ENCODE data around the gene ITGB4. TPM values are rescaled to one million over a fixed set of nuclear protein-coding genes. Genes with fewer than 3 reads are reported as not detected.

ITGB4 gene
- total RNA-seq, 1 experiment from 2014 or later, result 0.28 TPM

- no peak overlapping the region for H3K4me3 ChIP-seq (ENCODE audit: insufficient read depth, low read depth, low read length)
- H3K27me3 ChIP-seq (ENCODE audit: control insufficient read depth, insufficient read depth, low read length), result no peaks in the 10 kb centered on the region
- H3K36me3 ChIP-seq (replicated peaks; ENCODE audit: control insufficient read depth, insufficient read depth, low read length), result peaks cover 4% of the 10 kb centered on the region
- no peak for DNase-seq
Observed at GRCh38 chr17:75691801-75692626, 29.2 kb upstream of the ITGB4 start.

- no peak for DNase-seq
- Histone ChIP-seq H3K27me3 (ENCODE audit: control insufficient read depth, insufficient read depth, low read length) (no peaks in the 10 kb centered on the region), H3K36me3 (replicated peaks; ENCODE audit: control insufficient read depth, insufficient read depth, low read length) (peaks cover 7% of the 10 kb centered on the region), H3K4me3 (ENCODE audit: insufficient read depth, low read depth, low read length) (no peak overlapping the region)
Observed at GRCh38 chr17:75692976-75693375, 28.3 kb upstream of the ITGB4 start.

GRCh38 chr17:75693500-75694481, 27.5 kb upstream of the ITGB4 start:
- no peak overlapping the region for H3K4me3 ChIP-seq (ENCODE audit: insufficient read depth, low read depth, low read length)
- H3K36me3 ChIP-seq (replicated peaks; ENCODE audit: control insufficient read depth, insufficient read depth, low read length), result peaks cover 7% of the 10 kb centered on the region
- H3K27me3 ChIP-seq (ENCODE audit: control insufficient read depth, insufficient read depth, low read length), result no peaks in the 10 kb centered on the region
- peak; percentile 88 for DNase-seq

DNA sequence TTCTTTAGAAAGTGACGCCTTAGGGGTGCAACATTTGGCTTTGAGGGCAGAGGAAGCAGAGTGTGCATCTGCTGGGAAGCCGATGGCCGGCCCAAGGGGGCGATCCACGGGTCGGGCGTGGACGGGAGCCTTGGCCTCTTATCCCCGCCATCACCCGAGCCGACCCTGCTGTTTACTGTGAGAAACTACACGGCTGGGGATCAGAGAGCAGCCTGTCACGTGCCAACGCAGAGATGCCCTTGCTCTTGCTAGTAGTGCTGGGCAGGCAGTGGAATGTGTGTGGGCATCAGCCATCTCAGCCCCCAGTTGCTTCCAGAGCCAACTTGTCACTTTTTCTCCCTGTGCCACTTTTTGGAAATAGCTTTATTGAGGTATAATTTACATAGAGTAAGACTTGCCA, 26.7 kb upstream of the ITGB4 start:
- Histone ChIP-seq H3K36me3 (replicated peaks; ENCODE audit: control insufficient read depth, insufficient read depth, low read length) (peaks cover 7% of the 10 kb centered on the region), H3K27me3 (ENCODE audit: control insufficient read depth, insufficient read depth, low read length) (no peaks in the 10 kb centered on the region), H3K4me3 (ENCODE audit: insufficient read depth, low read depth, low read length) (no peak overlapping the region)
- DNase-seq, result peak; percentile 78

DNA sequence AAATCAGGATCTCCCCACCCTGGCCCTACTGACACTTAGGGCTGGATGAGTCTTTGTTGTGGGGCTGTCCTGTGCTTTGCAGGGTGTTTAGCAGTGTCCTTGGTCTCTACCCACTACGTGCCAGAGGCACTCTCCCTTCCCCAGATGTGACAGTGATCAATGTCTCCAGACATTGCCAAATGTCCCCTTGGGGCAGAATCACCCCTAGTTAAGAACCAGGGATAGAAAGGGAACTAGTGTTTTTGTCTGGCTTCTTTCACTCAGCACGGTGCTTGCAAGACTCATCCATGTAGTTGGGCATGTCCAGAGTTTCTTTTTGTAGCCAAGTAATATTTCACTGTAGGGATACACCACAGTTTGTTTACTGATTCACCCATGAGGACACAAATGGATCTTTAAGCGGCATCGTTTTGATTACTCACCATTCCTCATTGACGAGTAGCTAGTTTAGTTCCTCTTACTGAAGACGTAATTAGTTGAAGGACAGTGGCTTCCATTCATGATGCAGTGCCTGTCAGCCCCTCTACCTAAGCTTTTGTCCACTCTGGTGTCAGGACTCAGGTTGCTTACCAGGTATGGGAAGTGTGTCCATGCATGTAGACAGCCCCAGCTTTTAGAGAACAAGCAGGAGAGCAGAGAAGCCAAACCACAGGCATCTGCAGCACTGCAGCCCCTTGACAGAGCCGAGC, 26.0 kb upstream of the ITGB4 start:
- DNase-seq, result no peak
- Histone ChIP-seq H3K27me3 (ENCODE audit: control insufficient read depth, insufficient read depth, low read length) (no peaks in the 10 kb centered on the region), H3K4me3 (ENCODE audit: insufficient read depth, low read depth, low read length) (no peak overlapping the region), H3K36me3 (replicated peaks; ENCODE audit: control insufficient read depth, insufficient read depth, low read length) (peaks cover 11% of the 10 kb centered on the region)

- Histone ChIP-seq H3K36me3 (replicated peaks; ENCODE audit: control insufficient read depth, insufficient read depth, low read length) (peaks cover 16% of the 10 kb centered on the region), H3K4me3 (ENCODE audit: insufficient read depth, low read depth, low read length) (no peak overlapping the region), H3K27me3 (ENCODE audit: control insufficient read depth, insufficient read depth, low read length) (no peaks in the 10 kb centered on the region)
- no peak for DNase-seq
Observed at GRCh38 chr17:75695830-75696271, 25.4 kb upstream of the ITGB4 start.

DNA sequence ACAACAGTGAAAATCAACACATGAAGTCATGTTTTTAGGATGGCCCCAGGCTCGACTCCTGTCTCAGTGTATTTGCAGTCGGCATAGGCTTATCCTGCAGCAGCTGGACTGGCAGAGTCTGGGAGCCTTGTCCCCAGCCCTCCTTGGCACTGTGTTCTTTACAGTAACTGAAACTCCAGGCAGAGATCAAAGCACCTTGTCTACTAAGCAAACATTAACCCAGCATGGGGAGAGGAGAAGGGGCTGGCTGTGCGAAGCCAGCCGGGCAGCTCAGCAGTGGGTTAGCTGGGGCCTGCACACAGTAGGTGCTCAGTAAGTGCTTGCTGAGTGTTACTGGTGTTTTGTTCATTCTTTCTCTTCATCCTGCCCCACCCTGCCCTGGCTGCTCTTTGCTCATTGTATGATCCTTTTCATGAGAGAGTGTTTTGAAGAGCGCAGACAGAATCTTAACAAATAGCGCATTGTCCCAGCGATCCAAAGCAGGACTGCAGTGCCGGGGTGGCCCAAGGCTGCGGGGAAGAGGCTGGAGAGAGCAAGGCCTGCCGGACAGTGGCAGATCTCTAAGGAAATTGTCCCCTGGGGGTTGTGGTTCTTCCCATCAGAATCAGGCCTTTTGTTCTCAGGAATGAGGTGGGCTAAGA, 23.5 kb upstream of the ITGB4 start:
- H3K36me3 ChIP-seq (replicated peaks; ENCODE audit: control insufficient read depth, insufficient read depth, low read length), result peaks cover 25% of the 10 kb centered on the region
- no peaks in the 10 kb centered on the region for H3K27me3 ChIP-seq (ENCODE audit: control insufficient read depth, insufficient read depth, low read length)
- no peak for DNase-seq
- no peak overlapping the region for H3K4me3 ChIP-seq (ENCODE audit: insufficient read depth, low read depth, low read length)

- Histone ChIP-seq H3K4me3 (ENCODE audit: insufficient read depth, low read depth, low read length) (no peak overlapping the region), H3K27me3 (ENCODE audit: control insufficient read depth, insufficient read depth, low read length) (no peaks in the 10 kb centered on the region), H3K36me3 (replicated peaks; ENCODE audit: control insufficient read depth, insufficient read depth, low read length) (peaks cover 29% of the 10 kb centered on the region)
- no peak for DNase-seq
Observed at GRCh38 chr17:75698659-75699058, 22.6 kb upstream of the ITGB4 start.

DNA sequence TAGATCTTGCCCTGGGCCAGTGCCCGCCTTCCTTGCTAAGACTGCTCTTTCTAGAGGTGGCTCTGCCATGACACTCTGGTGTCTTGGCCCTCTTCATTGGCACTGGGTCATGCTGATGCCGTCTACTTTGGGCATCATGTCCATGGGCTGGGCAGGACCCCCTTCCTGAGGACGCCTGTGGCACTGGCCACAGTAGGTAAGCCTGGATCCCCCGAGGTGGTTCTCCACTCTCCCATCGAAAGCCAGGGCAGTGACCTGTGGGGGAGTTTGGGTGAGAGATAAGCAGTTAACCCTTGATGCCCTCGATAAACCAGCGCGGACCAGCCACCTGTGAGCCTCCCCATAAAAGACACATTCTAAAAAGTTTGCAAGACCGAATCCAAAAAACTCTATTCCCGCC, 20.0 kb upstream of the ITGB4 start:
- Histone ChIP-seq H3K4me3 (ENCODE audit: insufficient read depth, low read depth, low read length) (no peak overlapping the region), H3K27me3 (ENCODE audit: control insufficient read depth, insufficient read depth, low read length) (no peaks in the 10 kb centered on the region), H3K36me3 (replicated peaks; ENCODE audit: control insufficient read depth, insufficient read depth, low read length) (peaks cover 36% of the 10 kb centered on the region)
- DNase-seq, result no peak

DNA sequence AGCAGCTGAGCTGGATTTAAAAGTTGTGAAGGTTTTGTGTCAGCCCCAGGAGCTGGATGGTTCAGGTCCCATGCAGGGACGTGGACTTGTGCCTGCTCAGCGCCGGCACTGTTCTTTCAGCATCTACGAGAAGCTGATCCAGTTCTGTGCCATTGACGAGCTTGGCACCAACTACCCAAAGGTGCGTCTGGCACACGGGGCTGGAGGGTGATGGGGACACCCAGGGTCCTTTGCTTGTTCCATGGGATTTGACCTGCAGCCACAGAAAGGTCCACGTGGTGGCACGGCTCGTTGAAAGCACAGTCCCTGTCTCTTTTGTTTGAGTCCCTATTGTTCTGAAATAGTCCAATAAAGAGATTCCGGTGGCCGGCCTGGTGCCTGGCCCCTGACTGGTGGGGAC, 18.1 kb upstream of the ITGB4 start:
- Histone ChIP-seq H3K4me3 (ENCODE audit: insufficient read depth, low read depth, low read length) (no peak overlapping the region), H3K27me3 (ENCODE audit: control insufficient read depth, insufficient read depth, low read length) (no peaks in the 10 kb centered on the region), H3K36me3 (replicated peaks; ENCODE audit: control insufficient read depth, insufficient read depth, low read length) (peaks cover 40% of the 10 kb centered on the region)
- no peak for DNase-seq

DNA sequence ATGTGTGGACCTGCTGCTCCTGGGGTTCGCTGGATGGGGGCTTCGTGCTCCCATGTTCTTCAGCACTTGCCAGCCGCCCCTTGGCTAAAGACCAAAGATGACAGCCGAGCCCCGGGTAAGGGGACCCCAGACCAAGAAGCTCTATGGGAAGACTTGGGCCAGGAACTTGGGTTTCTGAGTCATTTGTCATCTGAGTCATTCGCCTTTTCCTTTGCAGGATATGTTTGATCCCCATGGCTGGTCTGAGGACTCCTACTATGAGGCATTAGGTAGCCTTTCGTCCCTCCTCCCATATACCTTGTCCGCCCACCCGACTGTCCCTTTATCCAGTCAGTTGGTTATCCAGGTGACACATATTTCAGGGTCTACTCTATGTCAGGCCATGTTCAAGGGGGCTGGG, 17.7 kb upstream of the ITGB4 start:
- no peak for DNase-seq
- H3K4me3 ChIP-seq (ENCODE audit: insufficient read depth, low read depth, low read length), result no peak overlapping the region
- H3K36me3 ChIP-seq (replicated peaks; ENCODE audit: control insufficient read depth, insufficient read depth, low read length), result peaks cover 40% of the 10 kb centered on the region
- no peaks in the 10 kb centered on the region for H3K27me3 ChIP-seq (ENCODE audit: control insufficient read depth, insufficient read depth, low read length)

DNA sequence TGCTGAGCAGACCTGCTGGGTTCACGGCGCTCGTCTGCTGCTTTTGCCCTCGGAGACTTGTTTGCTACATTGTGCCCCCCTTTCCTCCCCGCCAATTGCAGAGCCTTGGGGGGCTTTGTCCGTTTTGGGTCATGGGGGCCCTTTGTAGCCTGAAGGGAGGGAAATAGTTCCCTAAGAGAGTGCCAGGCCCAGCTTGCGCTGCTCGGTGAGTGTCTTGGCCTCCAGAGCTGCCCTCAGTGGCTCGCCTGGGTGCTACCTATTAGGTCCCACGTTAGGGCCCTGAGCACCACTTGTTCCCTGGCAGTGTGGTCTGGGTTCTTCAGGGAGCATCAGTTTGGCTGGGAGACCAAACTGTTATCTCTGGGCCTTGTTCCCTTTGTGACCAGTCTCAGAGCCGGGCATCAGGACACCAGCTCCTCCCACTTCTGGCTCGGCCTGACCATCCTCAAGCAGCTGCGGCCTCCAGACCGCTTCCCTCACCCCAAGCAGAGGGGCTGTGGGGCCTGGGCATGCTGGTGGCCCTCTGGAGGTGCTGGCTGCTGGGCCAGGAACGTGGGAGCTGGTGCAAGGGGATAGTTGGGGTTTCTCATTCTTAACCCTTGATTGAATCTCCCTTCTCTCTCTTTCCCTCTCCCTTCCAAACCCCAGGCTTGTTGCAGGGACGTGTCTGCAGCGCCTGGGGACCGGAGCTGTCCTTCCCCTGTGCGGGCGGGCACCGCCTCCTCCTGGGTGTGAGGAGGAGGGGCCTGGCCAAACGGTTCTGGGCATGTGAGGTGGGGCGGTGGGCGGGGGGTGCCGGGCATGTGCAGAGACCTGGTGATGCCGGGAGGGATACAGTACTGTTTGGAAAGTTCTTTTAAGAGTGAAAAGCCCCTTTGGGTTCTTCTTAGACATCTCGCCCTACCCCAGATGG, 16.0 kb upstream of the ITGB4 start:
- Histone ChIP-seq H3K4me3 (ENCODE audit: insufficient read depth, low read depth, low read length) (no peak overlapping the region), H3K36me3 (replicated peaks; ENCODE audit: control insufficient read depth, insufficient read depth, low read length) (peaks cover 36% of the 10 kb centered on the region), H3K27me3 (ENCODE audit: control insufficient read depth, insufficient read depth, low read length) (no peaks in the 10 kb centered on the region)
- DNase-seq, result no peak

- Histone ChIP-seq H3K4me3 (ENCODE audit: insufficient read depth, low read depth, low read length) (no peak overlapping the region), H3K27me3 (ENCODE audit: control insufficient read depth, insufficient read depth, low read length) (no peaks in the 10 kb centered on the region), H3K36me3 (replicated peaks; ENCODE audit: control insufficient read depth, insufficient read depth, low read length) (peaks cover 27% of the 10 kb centered on the region)
- DNase-seq, result no peak
Observed at GRCh38 chr17:75706042-75706728, 15.1 kb upstream of the ITGB4 start.
